Mammary epithelial cell (primary cell): ENCODE results near the gene SPIN4.

Source experiments
- CTCF ChIP-seq, 2 donors: IDR thresholded peaks in 1 of 2; conservative IDR thresholded peaks in 1 of 2; 2 replicates each; pipeline ENCODE4 v1.5.1; 2011 to 2012; ENCODE audit warnings: inconsistent platforms in 2 of 2, low read length in 2 of 2, mild to moderate bottlenecking in 2 of 2, control low read depth in 1 of 2, low read depth in 1 of 2; ENCODE audit not compliant: insufficient read depth in 1 of 2; ENCODE audit errors: extremely low read depth in 1 of 2
- EZH2 ChIP-seq: IDR thresholded peaks from 2 replicates; pipeline ENCODE4 v1.6.1; 2012; ENCODE audit warnings: low read length, inconsistent platforms, borderline replicate concordance

GRCh38 chrX:63350941-63351616 is at the start of gene SPIN4:
- TF ChIP-seq CTCF (conservative IDR thresholded peaks at IDR 0.05 in 1 of 2, IDR thresholded peaks at IDR 0.05 in 1 of 2; ENCODE audit: extremely low read depth in 1 of 2, insufficient read depth in 1 of 2, low read depth in 1 of 2, low read length in 2 of 2) (no peak), EZH2 (no peak)
